Stimulated activated CD4-positive, alpha-beta T cell treated with anti-CD3 and anti-CD28 coated beads, Interleukin-4, amount 100 ng/mL, for 48 hours (primary cell): ENCODE data around the gene GPRIN2.
"Not testable (repeated sequence)": the region's sequence is repeated elsewhere in the genome, so short reads cannot be mapped to it uniquely, and the experiment has no call there.

Source experiments
- DNase-seq, 2 donors: peaks; one replicate each; pipeline ENCODE4 v3.0.0-alpha.2; 2020; ENCODE audit warnings: low read depth in 2 of 2

The GPRIN2 gene

DNA sequence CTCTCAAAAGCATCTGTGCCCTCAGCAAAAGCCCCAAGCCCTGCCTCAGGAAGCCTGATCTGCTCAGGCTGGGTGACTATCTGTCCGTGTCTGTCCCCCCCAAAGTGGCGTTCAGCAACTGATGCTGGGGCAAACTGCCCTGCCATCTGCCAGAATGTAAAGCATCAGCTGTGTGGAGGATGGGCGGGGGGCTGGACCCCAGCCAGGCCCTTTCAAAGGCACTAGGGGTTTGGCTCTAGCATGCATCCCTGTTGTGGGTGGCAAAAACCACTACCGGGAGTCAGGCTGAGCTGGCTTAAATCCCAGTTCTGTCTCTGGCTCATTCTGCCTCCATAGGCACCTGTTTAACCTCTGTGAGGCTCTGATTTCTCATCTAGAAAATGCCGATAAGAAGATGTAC lies 35.5 kb downstream of the GPRIN2 start:
- DNase-seq, result no peak

DNA sequence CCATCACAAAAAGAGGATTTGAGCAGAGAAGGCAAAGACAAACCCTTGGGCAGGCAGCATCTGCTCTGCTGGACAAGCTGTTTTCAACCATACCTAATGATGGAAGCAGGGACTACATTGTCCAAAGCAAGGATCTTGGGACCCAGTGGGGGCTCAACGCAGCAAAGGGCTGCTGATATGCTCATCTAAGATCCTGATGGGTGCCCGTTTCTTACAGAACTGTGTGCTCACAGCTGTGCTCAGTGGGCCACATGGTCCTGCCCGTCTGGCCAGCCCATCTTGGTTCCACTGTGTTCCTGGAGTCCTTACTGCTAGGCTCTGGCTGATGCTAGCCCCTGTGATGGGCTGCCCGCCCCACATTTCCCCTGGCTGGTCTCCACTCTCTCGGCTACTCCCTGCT lies 36.1 kb downstream of the GPRIN2 start:
- DNase-seq, result no peak

DNA sequence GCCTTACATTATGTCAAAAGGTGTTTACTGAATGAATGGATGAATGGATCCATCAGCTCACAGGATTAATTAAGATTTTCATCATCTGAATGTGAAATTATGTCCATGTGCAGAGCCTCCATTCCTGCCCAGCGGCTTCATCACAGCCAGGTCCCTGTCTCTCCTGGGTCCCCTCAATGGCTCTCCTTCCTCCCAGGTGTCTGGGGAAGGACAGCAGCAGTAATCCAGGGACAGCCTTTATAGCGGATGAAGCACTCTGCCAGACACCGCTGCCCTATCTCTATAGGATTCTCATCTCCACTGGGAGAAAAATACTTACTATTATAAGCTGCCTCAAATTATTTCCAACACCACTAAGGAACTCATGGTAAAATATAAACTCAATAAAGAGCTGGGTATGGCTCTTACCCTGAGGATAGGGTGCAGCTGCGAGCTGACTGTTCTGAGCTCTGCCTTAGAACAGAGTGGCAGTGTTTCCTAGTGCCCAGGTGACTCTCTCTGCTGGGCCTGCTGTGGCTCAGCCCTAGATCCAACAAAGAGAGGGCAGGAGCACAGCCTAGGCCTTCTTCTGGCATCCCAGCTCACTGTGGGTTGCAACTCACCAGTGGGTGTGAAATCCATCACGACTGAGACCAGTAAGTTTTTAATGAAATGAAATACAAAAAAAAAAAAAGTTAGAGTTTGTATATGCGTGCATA lies 38.3 kb downstream of the GPRIN2 start:
- no peak for DNase-seq

DNA sequence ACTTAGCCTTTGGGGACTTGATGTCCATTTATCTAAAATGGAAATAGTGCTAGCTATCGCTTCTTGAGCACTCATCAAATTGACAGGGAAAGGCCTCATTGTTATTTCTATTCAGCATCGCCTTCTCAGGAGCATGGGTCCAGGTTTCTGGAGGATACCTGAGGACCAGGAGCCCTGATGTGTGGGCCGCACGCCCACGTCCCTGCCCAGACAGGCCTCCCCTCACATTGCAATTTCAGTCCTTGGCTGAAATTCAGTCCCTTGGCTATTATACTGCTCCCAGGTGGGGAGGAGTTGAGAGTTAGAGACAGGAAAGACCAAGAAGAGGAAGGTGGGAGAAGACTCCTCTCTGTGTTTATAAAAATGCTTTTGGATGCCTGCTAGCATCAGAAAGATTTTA lies 38.9 kb downstream of the GPRIN2 start:
- no peak for DNase-seq

DNA sequence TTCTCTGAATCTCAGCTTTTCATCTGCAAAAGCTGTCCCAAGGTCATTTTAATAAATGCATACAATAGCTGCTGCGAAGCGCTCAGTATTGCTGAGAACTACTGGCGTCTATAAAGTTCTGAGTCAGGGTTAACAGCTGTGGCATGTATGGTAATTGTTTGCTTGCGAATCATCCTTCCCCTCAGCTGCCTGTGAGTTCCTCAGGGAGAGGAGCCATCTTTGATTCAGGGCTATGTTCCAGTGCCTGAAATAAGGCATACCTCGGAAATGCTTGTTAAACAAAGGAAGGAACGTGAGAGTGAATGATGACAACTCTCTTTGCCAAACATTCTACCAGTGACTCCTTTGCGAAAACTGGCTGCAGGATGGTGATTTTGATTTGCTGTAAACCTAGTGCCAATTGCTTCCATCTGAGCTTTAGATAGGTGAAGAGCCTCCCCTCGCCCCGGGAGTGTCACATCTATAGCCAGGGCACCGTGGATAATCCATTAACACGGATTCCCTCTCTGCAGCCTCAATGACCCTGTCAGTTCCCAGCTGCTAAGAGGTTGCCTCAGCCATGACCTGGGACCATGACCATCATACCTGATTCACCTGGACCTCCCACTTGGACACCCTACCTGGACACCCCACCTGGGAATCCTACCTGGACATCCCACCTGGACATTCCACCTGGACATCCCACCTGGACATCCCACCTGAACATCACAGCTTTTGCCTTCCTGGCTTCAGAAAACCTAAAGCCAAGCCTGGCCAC lies 39.6 kb downstream of the GPRIN2 start:
- no peak for DNase-seq

DNA sequence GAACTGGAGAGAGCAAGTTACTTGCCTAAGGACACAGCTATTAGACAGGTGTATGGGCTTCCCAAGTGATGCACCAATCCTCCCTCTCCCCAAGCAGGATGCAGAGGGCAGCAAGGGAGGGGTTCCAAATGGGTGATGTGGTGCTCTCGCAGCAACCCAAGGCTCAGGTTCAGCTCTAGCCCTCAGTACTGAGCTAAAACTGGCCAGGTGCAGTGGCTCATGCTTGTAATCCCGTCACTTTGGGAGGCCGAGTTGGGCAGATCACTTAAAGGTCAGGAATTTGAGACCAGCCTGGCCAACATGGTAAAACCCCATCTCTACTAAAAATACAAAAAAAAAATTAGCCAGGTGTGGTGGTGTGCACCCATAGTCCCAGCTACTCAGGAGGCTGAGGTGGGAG lies 40.7 kb downstream of the GPRIN2 start:
- DNase-seq, result no peak

DNA sequence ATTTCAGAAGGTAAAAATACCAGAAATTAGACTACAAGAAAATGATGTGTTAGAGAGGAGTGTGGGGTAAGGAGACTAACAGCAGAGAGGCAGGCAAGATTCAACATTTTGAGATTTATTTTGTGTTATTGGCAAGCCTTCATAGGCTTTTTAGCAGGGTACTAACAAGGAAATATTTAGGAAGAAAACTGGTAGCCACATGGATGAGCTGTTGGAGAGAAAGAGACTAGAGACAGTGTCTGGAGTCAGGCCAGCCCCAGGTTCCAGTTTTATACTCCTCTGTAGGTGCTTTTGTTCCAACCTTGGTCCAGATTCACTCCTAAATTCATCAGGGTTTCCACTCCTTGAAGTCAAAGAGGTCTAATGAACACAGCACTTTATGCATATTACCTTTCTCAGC lies 41.1 kb downstream of the GPRIN2 start:
- no peak for DNase-seq

DNA sequence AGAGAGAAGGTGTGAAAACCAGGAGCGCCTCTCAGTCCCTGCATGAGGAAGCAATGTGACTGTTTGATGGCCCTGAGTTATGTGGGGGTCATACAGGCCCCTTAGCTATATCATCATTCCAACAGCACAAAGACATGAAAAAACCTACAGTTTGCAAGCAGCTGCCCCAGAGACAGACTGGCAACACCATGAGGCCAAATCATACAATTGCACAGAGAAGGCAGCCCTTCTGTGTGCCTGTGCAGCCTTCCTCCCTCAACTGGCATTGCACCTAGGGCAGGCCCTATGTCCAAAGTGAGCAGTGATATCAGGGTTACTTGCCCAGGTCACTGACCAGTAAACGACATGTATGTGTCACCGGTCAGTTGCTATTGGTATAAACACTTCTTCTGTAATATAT lies 41.6 kb downstream of the GPRIN2 start:
- no peak for DNase-seq

DNA sequence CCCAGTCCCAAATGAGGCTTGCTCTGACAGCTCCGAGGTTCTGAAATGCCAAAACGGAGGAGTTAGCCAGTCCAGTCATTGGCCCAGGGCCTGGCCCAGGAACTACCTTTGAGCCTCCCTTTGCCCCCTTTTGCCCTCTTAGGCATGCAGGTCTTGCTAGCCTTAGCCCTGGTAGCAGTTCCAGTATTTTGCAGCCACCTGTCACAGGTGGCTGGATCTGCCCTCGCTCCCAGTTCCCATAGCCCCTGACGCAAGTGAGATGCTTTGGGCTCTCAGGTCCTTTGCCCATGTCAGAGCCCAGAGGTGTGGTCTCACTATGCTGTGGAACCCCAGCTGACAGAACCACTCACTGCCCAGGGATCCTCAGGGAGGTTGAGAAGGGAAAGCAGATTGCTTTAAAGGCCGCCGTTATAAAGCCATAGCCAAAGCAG lies 42.0 kb downstream of the GPRIN2 start:
- no peak for DNase-seq

DNA sequence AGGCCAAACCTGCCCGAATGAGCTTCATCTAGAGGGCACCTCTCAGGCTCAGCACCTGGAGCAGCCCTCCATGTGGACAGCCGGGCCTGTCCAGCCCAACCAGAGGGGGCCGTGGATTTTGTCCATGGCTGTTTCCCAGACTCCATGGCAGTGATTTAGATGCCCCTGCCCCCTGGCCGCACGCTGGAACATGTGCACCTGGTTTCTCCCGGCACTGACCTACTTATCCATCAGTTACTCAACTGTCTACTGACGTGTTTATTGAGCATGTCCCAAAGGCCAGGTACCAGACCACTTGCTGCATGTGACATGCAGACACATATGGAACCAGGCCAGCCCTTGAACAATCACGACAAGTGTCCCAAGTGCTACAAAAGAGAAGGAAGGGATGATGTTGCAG lies 43.1 kb downstream of the GPRIN2 start:
- DNase-seq, result not testable (repeated sequence)

DNA sequence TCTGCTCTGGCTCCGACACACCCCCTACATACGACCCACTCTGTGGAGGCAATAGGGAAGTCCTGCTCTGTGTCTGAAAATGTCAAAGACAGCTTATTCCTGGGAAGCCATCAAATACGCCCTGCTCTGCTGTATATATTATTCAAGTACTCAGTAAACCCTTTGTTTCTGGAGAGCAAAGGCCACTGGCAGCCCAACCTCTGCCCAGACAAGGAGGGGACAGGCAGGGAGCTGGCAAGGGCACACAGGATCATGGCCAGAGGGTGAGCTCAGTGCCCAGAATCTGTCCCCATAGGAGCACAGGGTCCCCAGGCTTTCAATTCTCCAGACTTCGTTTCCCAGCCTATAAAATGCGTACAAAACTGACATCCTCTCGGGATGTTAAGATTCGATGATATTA lies 43.7 kb downstream of the GPRIN2 start:
- DNase-seq, result not testable (repeated sequence)

DNA sequence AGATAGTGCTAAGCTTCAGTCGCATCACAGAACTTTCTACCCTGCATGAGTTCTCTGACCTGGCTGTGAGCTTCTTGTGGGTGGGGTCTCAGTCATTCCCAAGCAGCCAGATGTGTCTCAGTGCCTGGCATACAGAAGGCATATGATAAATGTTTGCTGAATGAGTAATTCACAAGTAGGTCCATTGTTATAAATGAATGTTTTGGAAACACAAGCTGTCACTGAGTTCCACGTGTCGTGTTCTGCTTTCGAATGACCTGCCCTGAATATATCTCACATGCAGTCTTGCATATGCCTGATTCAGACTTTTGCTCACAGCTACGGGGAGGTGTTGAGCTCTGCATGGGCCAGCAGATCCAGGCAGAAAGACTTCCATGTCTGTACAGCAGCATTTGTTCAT lies 44.5 kb downstream of the GPRIN2 start:
- DNase-seq, result not testable (repeated sequence)
